OCI-LY1 (cell line): Measurements from ENCODE around the gene DAAM2.

Source experiments
- H2AFZ ChIP-seq: fragments of 200-600 bp; sonication (generic), shearing (Covaris generic); 2 replicates; pipeline ENCODE4 v1.6.0; 2014; ENCODE audit warnings: antibody characterized with exemption, mild to moderate bottlenecking, low read length
- H3F3A ChIP-seq: fragments of 200-600 bp; sonication (generic), shearing (Covaris generic); 2 replicates; pipeline ENCODE4 v1.6.0; 2014; ENCODE audit warnings: mild to moderate bottlenecking, antibody characterized with exemption, low read length, moderate library complexity; ENCODE audit not compliant: insufficient read depth
- H3K27ac ChIP-seq: fragments of 200-600 bp; sonication (generic); 2 replicates; pipeline ENCODE4 v1.5.1; 2014; ENCODE audit warnings: low read length, mixed run types, mild to moderate bottlenecking, low read depth; ENCODE audit not compliant: poor library complexity, severe bottlenecking
- H3K27me3 ChIP-seq: fragments of 200-600 bp; sonication (generic); 2 replicates; pipeline ENCODE4 v1.6.0; 2014; ENCODE audit warnings: antibody characterized with exemption, mild to moderate bottlenecking, low read length, moderate library complexity; ENCODE audit not compliant: insufficient read depth
- H3K36me3 ChIP-seq: fragments of 200-600 bp; sonication (generic); 2 replicates; pipeline ENCODE4 v1.6.1; 2014; ENCODE audit warnings: mild to moderate bottlenecking, antibody characterized with exemption, low read length, moderate library complexity, mixed read lengths; ENCODE audit not compliant: insufficient read depth
- H3K4me1 ChIP-seq: fragments of 200-600 bp; sonication (generic); 2 replicates; pipeline ENCODE4 v1.5.1; 2014; ENCODE audit warnings: mild to moderate bottlenecking, low read length, moderate library complexity; ENCODE audit not compliant: insufficient read depth, severe bottlenecking
- H3K4me2 ChIP-seq: fragments of 200-600 bp; sonication (generic), shearing (Covaris generic); 2 replicates; pipeline ENCODE4 v1.6.1; 2014; ENCODE audit warnings: low read length
- H3K4me3 ChIP-seq: fragments of 200-600 bp; sonication (generic); 2 replicates; pipeline ENCODE4 v1.5.1; 2014; ENCODE audit warnings: low read length, low read depth, mild to moderate bottlenecking, mixed read lengths; ENCODE audit not compliant: poor library complexity, severe bottlenecking
- H3K79me2 ChIP-seq: fragments of 200-600 bp; shearing (Covaris generic); 2 replicates; pipeline ENCODE4 v1.6.1; 2016; ENCODE audit warnings: mixed run types, low read length, mixed read lengths; ENCODE audit not compliant: insufficient read depth
- H3K9ac ChIP-seq: fragments of 200-600 bp; sonication (generic), shearing (Covaris generic); 2 replicates; pipeline ENCODE4 v1.6.1; 2014; ENCODE audit warnings: mild to moderate bottlenecking, low read length, mixed read lengths
- H3K9me2 ChIP-seq: fragments of 200-600 bp; sonication (generic), shearing (Covaris generic); 2 replicates; pipeline ENCODE4 v1.6.1; 2014; ENCODE audit warnings: low read depth, mild to moderate bottlenecking, low read length, mixed read lengths
- H3K9me3 ChIP-seq: fragments of 200-600 bp; shearing (Covaris generic); 2 replicates; pipeline ENCODE4 v1.6.1; 2014; ENCODE audit warnings: low read length, mixed read lengths
- H4K20me1 ChIP-seq: fragments of 200-600 bp; sonication (generic), shearing (Covaris generic); 2 replicates; pipeline ENCODE4 v1.6.0; 2016; ENCODE audit warnings: mild to moderate bottlenecking, low read length; ENCODE audit not compliant: insufficient read depth
- EZH2 ChIP-seq: fragments of 200-600 bp; sonication (generic), shearing (Covaris generic); IDR thresholded peaks from 2 replicates; pipeline ENCODE4 v1.8.0; 2017; ENCODE audit warnings: borderline replicate concordance, mixed run types, mild to moderate bottlenecking, antibody characterized with exemption, low read length, moderate library complexity, mixed read lengths
- TF ChIP-seq, protein P1 (sequence below): fragments of 200-600 bp; sonication (generic), shearing (Covaris generic); IDR thresholded peaks from 2 replicates; pipeline ENCODE4 v1.5.1; 2017; ENCODE audit warnings: mild to moderate bottlenecking, antibody characterized with exemption, low read length, moderate library complexity, mixed read lengths

The DAAM2 gene

GRCh38 chr6:39790772-39791171 is 1.4 kb upstream of the DAAM2 start:
- Histone ChIP-seq H3K4me1 (no peaks in the 10 kb centered on the region), H3K9me3 (no peaks in the 10 kb centered on the region), H3K9ac (no peak overlapping the region), H3K4me2 (no peak overlapping the region), H3K79me2 (no peaks in the 10 kb centered on the region), H2AFZ (no peak overlapping the region), H3F3A (no peaks in the 10 kb centered on the region), H3K27me3 (no peaks in the 10 kb centered on the region), H3K36me3 (no peaks in the 10 kb centered on the region), H4K20me1 (no peaks in the 10 kb centered on the region), H3K27ac (no peak overlapping the region), H3K4me3 (no peak overlapping the region), H3K9me2 (no peaks in the 10 kb centered on the region)
- no peak for TF ChIP-seq EZH2
- TF ChIP-seq, protein P1, sequence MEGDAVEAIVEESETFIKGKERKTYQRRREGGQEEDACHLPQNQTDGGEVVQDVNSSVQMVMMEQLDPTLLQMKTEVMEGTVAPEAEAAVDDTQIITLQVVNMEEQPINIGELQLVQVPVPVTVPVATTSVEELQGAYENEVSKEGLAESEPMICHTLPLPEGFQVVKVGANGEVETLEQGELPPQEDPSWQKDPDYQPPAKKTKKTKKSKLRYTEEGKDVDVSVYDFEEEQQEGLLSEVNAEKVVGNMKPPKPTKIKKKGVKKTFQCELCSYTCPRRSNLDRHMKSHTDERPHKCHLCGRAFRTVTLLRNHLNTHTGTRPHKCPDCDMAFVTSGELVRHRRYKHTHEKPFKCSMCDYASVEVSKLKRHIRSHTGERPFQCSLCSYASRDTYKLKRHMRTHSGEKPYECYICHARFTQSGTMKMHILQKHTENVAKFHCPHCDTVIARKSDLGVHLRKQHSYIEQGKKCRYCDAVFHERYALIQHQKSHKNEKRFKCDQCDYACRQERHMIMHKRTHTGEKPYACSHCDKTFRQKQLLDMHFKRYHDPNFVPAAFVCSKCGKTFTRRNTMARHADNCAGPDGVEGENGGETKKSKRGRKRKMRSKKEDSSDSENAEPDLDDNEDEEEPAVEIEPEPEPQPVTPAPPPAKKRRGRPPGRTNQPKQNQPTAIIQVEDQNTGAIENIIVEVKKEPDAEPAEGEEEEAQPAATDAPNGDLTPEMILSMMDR = no peak

DNA sequence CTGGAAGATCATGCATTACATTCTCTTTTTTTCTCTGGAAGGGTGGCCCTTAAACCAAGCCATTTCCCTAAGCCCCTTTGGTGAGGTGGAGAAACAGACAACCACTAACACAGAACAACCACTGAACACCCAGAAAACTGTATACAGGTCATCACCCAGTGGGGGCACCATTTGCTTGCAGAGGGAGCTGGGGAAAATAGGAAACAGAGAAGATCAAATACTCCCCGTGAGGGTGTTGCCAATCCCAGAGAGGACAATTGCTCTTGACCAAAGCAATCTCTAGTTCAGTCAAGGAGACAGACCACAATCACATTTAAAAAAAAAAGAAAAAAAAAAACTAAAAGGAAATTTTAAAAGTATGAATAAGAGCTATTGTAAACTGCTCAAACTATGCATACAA is 865 bp upstream of the DAAM2 start:
- TF ChIP-seq EZH2 = no peak
- TF ChIP-seq, protein P1 = no peak
- no peaks in the 10 kb centered on the region for H4K20me1 ChIP-seq
- H3K27me3 ChIP-seq = no peaks in the 10 kb centered on the region
- no peaks in the 10 kb centered on the region for H3K79me2 ChIP-seq
- H3K4me3 ChIP-seq = no peak overlapping the region
- no peaks in the 10 kb centered on the region for H3K9me3 ChIP-seq
- no peak overlapping the region for H3K4me2 ChIP-seq
- no peaks in the 10 kb centered on the region for H3F3A ChIP-seq
- H3K27ac ChIP-seq = no peak overlapping the region
- no peaks in the 10 kb centered on the region for H3K36me3 ChIP-seq
- no peak overlapping the region for H2AFZ ChIP-seq
- H3K4me1 ChIP-seq = no peaks in the 10 kb centered on the region
- no peaks in the 10 kb centered on the region for H3K9me2 ChIP-seq
- no peak overlapping the region for H3K9ac ChIP-seq

DNA sequence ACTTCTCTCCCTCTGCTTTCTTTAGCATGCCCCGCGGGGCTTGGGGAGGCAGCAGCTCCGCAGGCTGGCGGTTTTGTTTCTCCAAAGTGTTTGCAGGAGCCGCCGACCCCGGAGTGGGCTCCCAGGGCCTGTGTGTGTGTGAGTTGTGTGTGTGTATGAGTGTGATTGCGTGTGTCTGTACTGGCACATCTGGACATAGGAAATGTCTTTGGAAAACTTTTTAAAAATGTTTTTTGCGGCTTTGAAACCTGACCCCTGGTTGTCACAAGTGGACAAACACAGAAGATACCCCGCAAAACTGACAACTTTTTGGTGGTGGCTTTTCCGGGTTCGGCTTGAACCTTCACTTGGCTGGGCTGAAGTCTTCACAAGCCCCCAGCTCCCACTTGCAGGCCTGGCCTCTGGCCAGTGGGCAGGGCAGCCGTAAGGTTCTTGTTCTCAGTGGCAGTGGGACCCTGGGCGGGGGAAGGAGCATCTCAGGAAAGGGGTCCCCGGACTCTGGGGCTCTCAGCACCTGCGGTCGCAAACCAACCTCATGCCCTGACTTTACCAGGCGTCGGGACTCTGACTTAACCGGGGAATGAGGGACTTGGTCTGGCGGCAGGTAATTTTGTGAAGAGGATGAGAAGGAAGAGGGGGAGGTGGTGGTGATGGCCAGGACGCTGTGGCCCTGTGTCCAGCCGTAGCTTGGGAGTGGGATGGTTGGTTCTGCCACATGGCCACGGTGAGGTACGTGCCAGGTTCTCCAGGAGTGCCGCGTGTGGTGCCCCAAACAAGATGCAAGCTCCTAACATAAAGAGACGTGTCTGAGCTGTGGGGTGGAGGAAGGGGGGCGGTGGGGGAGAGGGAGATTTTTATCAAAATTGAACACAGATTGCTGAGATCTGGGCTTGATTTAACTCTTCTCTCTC is 619 bp downstream of the DAAM2 start:
- H3K9ac ChIP-seq = no peak overlapping the region
- H3K27me3 ChIP-seq = no peaks in the 10 kb centered on the region
- no peak overlapping the region for H3K27ac ChIP-seq
- H2AFZ ChIP-seq = no peak overlapping the region
- no peaks in the 10 kb centered on the region for H3K36me3 ChIP-seq
- no peaks in the 10 kb centered on the region for H3K4me1 ChIP-seq
- no peaks in the 10 kb centered on the region for H3K79me2 ChIP-seq
- no peak overlapping the region for H3K4me2 ChIP-seq
- TF ChIP-seq, protein P1 = no peak
- TF ChIP-seq EZH2 = no peak
- H3K9me2 ChIP-seq = no peaks in the 10 kb centered on the region
- H3F3A ChIP-seq = no peaks in the 10 kb centered on the region
- H3K4me3 ChIP-seq = no peak overlapping the region
- no peaks in the 10 kb centered on the region for H4K20me1 ChIP-seq
- H3K9me3 ChIP-seq = no peaks in the 10 kb centered on the region
